K562 (cell line): ENCODE results near the gene BCL10. TPM values are rescaled to one million over a fixed set of nuclear protein-coding genes. Genes with fewer than 3 reads are reported as not detected.

ENCODE experiments used
- BRCA1 ChIP-seq, 2 experiments: fragments of 450-650 bp in 1 of 2; sonication (generic) in 1 of 2; formaldehyde crosslinking in 1 of 2; IDR thresholded peaks; 2 replicates each; pipeline versions ENCODE4 v1.5.0 to v1.6.1; 2017 to 2020; ENCODE audit warnings: mild to moderate bottlenecking in 1 of 2, missing genetic modification reagents in 1 of 2
- BRD9 ChIP-seq: fragments of 450-650 bp; IDR thresholded peaks from 2 replicates; pipeline ENCODE4 v1.6.1; 2018; ENCODE audit warnings: low read depth; ENCODE audit not compliant: partially characterized antibody
- IRF2 ChIP-seq: sonication (generic); formaldehyde crosslinking; IDR thresholded peaks from 2 replicates; pipeline ENCODE4 v1.8.1; 2022; ENCODE audit warnings: mild to moderate bottlenecking, missing genetic modification reagents
- NR2C2 ChIP-seq, 2 experiments: fragments of 200-800 bp in 1 of 2; sonication (Bioruptor generic) in 1 of 2; sonication (generic) in 1 of 2; formaldehyde crosslinking in 1 of 2; IDR thresholded peaks; 2 replicates each; pipeline versions ENCODE4 v1.6.1 to v1.8.0; 2016 to 2022; ENCODE audit warnings: mild to moderate bottlenecking in 1 of 2, missing compliant biosample characterization in 1 of 2, missing genetic modification characterization in 1 of 2, missing genetic modification reagents in 1 of 2
- POLR2AphosphoS5 ChIP-seq: IDR thresholded peaks from 2 replicates; pipeline ENCODE4 v1.6.1; 2011; ENCODE audit warnings: mild to moderate bottlenecking, low read depth, low read length, moderate library complexity; ENCODE audit not compliant: control insufficient read depth, insufficient read depth
- SAP30 ChIP-seq: fragments of 200-600 bp; sonication (generic); IDR thresholded peaks from 2 replicates; pipeline ENCODE4 v1.6.1; 2012; ENCODE audit warnings: borderline replicate concordance, low read depth, mild to moderate bottlenecking, moderate library complexity, low read length, control low read depth, inconsistent platforms; ENCODE audit not compliant: insufficient read depth, poor library complexity, severe bottlenecking
- SUPT5H ChIP-seq: fragments of 450-650 bp; IDR thresholded peaks from 2 replicates; pipeline ENCODE4 v1.6.1; 2016
- TAF1 ChIP-seq: IDR thresholded peaks from 2 replicates; pipeline ENCODE4 v1.6.1; 2011; ENCODE audit warnings: mild to moderate bottlenecking, low read length, moderate library complexity; ENCODE audit not compliant: insufficient read depth, control insufficient read depth, severe bottlenecking; ENCODE audit errors: extremely low read depth
- TRIM24 ChIP-seq, 2 experiments: fragments of 450-650 bp; IDR thresholded peaks; 2 replicates each; pipeline ENCODE4 v1.6.1; 2016
- ZNF668 ChIP-seq: fragments of 250-450 bp; sonication (Bioruptor Pico); IDR thresholded peaks from 2 replicates; pipeline ENCODE4 v1.8.0; 2022; ENCODE audit warnings: mild to moderate bottlenecking, inconsistent platforms
- ZNF75A ChIP-seq: fragments of 450-650 bp; formaldehyde crosslinking; IDR thresholded peaks from 2 replicates; pipeline ENCODE4 v1.4.0; 2020; ENCODE audit warnings: mild to moderate bottlenecking
- polyA plus RNA-seq, 8 experiments: library from polyadenylated mRNA; depleted of rRNA in 4 of 8; stranded (reverse) in 5 of 8; unstranded in 3 of 8; fragments of >200 nt; fragmentation: Nextera tagmentation in 2 of 8; fragmentation: Illumina TruSeq in 1 of 8; extraction: Ambion mirVana in 2 of 8; extraction: Trizol in 1 of 8; gene quantifications; 2 replicates each; pipeline versions ENCODE4 v1.2.1 to v1.2.3, GENCODE V29; 2011 to 2014; ENCODE audit warnings: inconsistent platforms in 1 of 8, missing spikeins in 1 of 8
- total RNA-seq, 7 experiments: library from RNA; depleted of rRNA in 6 of 7; stranded (reverse); fragments of >200 nt in 6 of 7; fragmentation: Illumina TruSeq in 2 of 7; extraction: Trizol in 2 of 7; gene quantifications; 2 replicates each; pipeline versions ENCODE4 v1.2.1 to v1.2.3, GENCODE V29; 2011 to 2021; ENCODE audit warnings: low replicate concordance in 1 of 7
- TF ChIP-seq, protein P1 (sequence below): fragments of 200-600 bp; sonication (generic); IDR thresholded peaks from one replicate; pipeline ENCODE4 v1.6.1; 2012; ENCODE audit warnings: mild to moderate bottlenecking, low read depth, low read length, inconsistent platforms
- TF ChIP-seq, protein P2 (sequence below): fragments of 450-650 bp; IDR thresholded peaks from 2 replicates; pipeline ENCODE4 v1.7.0; 2016; ENCODE audit warnings: borderline replicate concordance

Gene BCL10
- total and polyA plus RNA-seq, 9 of the 15 experiments (the other 6 are each of a cell fraction or from before 2014, with no cell fraction given), result 8.0 to 19.4 (median 12.3) TPM

DNA sequence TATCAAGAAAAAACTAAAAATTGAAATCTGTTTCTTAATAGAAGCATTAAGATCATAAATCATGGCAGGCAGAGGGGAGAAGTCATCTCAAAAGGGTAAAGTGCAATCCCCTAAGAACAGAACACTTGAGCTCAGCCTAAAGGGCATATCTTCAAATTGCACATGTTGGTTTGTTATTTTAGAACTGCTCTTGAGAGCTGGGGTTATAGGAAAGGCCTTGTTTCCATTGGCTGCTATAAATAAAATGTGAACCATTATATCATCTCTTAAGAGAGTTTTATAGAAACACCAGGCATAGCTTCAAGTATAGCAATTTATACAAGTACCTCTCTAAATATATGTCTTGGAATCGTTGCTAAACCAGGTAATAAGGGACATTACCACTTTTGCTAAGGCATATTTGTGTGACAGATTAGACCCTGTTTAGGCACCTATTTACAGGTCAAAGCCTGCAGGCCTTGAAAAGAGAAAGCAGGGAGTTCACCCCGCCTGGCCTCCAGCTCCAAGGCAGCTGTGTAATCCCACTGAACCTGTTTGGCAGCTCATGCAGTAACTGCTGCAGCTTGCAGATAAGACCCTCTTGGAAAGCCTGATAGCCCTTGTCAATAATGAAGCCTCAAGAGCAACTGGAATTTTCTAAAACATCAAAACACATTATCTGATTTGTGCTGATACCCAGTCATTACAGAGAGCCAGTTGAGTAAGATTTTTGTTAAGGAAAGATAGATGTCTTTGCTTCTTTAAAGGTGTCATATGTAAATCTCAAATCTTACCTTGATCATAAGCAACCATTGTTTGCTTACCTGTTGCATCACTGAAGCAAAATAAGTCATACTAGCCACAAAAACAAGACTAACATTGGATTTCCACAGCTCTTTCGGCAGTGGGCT, 51.5 kb downstream of the BCL10 start (continued):
- TF ChIP-seq, protein P1, sequence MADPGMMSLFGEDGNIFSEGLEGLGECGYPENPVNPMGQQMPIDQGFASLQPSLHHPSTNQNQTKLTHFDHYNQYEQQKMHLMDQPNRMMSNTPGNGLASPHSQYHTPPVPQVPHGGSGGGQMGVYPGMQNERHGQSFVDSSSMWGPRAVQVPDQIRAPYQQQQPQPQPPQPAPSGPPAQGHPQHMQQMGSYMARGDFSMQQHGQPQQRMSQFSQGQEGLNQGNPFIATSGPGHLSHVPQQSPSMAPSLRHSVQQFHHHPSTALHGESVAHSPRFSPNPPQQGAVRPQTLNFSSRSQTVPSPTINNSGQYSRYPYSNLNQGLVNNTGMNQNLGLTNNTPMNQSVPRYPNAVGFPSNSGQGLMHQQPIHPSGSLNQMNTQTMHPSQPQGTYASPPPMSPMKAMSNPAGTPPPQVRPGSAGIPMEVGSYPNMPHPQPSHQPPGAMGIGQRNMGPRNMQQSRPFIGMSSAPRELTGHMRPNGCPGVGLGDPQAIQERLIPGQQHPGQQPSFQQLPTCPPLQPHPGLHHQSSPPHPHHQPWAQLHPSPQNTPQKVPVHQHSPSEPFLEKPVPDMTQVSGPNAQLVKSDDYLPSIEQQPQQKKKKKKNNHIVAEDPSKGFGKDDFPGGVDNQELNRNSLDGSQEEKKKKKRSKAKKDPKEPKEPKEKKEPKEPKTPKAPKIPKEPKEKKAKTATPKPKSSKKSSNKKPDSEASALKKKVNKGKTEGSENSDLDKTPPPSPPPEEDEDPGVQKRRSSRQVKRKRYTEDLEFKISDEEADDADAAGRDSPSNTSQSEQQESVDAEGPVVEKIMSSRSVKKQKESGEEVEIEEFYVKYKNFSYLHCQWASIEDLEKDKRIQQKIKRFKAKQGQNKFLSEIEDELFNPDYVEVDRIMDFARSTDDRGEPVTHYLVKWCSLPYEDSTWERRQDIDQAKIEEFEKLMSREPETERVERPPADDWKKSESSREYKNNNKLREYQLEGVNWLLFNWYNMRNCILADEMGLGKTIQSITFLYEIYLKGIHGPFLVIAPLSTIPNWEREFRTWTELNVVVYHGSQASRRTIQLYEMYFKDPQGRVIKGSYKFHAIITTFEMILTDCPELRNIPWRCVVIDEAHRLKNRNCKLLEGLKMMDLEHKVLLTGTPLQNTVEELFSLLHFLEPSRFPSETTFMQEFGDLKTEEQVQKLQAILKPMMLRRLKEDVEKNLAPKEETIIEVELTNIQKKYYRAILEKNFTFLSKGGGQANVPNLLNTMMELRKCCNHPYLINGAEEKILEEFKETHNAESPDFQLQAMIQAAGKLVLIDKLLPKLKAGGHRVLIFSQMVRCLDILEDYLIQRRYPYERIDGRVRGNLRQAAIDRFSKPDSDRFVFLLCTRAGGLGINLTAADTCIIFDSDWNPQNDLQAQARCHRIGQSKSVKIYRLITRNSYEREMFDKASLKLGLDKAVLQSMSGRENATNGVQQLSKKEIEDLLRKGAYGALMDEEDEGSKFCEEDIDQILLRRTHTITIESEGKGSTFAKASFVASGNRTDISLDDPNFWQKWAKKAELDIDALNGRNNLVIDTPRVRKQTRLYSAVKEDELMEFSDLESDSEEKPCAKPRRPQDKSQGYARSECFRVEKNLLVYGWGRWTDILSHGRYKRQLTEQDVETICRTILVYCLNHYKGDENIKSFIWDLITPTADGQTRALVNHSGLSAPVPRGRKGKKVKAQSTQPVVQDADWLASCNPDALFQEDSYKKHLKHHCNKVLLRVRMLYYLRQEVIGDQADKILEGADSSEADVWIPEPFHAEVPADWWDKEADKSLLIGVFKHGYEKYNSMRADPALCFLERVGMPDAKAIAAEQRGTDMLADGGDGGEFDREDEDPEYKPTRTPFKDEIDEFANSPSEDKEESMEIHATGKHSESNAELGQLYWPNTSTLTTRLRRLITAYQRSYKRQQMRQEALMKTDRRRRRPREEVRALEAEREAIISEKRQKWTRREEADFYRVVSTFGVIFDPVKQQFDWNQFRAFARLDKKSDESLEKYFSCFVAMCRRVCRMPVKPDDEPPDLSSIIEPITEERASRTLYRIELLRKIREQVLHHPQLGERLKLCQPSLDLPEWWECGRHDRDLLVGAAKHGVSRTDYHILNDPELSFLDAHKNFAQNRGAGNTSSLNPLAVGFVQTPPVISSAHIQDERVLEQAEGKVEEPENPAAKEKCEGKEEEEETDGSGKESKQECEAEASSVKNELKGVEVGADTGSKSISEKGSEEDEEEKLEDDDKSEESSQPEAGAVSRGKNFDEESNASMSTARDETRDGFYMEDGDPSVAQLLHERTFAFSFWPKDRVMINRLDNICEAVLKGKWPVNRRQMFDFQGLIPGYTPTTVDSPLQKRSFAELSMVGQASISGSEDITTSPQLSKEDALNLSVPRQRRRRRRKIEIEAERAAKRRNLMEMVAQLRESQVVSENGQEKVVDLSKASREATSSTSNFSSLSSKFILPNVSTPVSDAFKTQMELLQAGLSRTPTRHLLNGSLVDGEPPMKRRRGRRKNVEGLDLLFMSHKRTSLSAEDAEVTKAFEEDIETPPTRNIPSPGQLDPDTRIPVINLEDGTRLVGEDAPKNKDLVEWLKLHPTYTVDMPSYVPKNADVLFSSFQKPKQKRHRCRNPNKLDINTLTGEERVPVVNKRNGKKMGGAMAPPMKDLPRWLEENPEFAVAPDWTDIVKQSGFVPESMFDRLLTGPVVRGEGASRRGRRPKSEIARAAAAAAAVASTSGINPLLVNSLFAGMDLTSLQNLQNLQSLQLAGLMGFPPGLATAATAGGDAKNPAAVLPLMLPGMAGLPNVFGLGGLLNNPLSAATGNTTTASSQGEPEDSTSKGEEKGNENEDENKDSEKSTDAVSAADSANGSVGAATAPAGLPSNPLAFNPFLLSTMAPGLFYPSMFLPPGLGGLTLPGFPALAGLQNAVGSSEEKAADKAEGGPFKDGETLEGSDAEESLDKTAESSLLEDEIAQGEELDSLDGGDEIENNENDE, result no peak
- peak; percentile 96 to 97 for TF ChIP-seq TRIM24 (IDR thresholded peaks at IDR 0.05)
- TF ChIP-seq BRD9, result peak; percentile 61
- no peak for TF ChIP-seq IRF2
- no peak for TF ChIP-seq BRCA1 (IDR thresholded peaks at IDR 0.05)
- no peak for TF ChIP-seq BRCA1 (CRISPR knock-in tag; IDR thresholded peaks at IDR 0.05)
- TF ChIP-seq ZNF75A (CRISPR knock-in tag), result no peak
- TF ChIP-seq, protein P2, sequence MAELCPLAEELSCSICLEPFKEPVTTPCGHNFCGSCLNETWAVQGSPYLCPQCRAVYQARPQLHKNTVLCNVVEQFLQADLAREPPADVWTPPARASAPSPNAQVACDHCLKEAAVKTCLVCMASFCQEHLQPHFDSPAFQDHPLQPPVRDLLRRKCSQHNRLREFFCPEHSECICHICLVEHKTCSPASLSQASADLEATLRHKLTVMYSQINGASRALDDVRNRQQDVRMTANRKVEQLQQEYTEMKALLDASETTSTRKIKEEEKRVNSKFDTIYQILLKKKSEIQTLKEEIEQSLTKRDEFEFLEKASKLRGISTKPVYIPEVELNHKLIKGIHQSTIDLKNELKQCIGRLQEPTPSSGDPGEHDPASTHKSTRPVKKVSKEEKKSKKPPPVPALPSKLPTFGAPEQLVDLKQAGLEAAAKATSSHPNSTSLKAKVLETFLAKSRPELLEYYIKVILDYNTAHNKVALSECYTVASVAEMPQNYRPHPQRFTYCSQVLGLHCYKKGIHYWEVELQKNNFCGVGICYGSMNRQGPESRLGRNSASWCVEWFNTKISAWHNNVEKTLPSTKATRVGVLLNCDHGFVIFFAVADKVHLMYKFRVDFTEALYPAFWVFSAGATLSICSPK, result no peak
- no peak for TF ChIP-seq SAP30
- TF ChIP-seq POLR2AphosphoS5, result peak; percentile 99
- TF ChIP-seq NR2C2 (CRISPR knock-in tag; IDR thresholded peaks at IDR 0.05), result no peak
- TF ChIP-seq NR2C2 (tag; IDR thresholded peaks at IDR 0.05), result peak; percentile 74; the same call in 1 of the 2 replicates
- TF ChIP-seq TAF1, result peak; percentile 39
- no peak for TF ChIP-seq ZNF668 (CRISPR knock-in tag)
- no peak for TF ChIP-seq SUPT5H
